Karpas-422 (cell line): ENCODE data around the gene GLB1L3. TPM values are rescaled to one million over a fixed set of nuclear protein-coding genes. Genes with fewer than 3 reads are reported as not detected.

Experiments
- DNase-seq: peaks from one replicate; pipeline ENCODE4 v3.0.0-alpha.2; 2015
- H2AFZ ChIP-seq: fragments of 200-600 bp; sonication (generic); 2 replicates; pipeline ENCODE4 v1.6.1; 2014; ENCODE audit warnings: antibody characterized with exemption, low read length, mixed read lengths
- H3K27ac ChIP-seq: fragments of 200-600 bp; sonication (generic); 2 replicates; pipeline ENCODE4 v1.5.1; 2014; ENCODE audit warnings: mild to moderate bottlenecking, low read length, moderate library complexity
- H3K27me3 ChIP-seq: fragments of 200-600 bp; sonication (generic); 2 replicates; pipeline ENCODE4 v1.6.1; 2014; ENCODE audit warnings: low read length, mixed read lengths
- H3K36me3 ChIP-seq: fragments of 200-600 bp; sonication (generic); 2 replicates; pipeline ENCODE4 v1.6.1; 2014; ENCODE audit warnings: low read length, mixed read lengths; ENCODE audit not compliant: insufficient read depth
- H3K4me1 ChIP-seq: fragments of 200-600 bp; sonication (generic); 2 replicates; pipeline ENCODE4 v1.6.1; 2014; ENCODE audit warnings: mild to moderate bottlenecking, low read length, mixed read lengths
- H3K4me2 ChIP-seq: fragments of 200-600 bp; sonication (generic); 2 replicates; pipeline ENCODE4 v1.6.1; 2014; ENCODE audit warnings: low read length, low read depth, mild to moderate bottlenecking; ENCODE audit not compliant: poor library complexity, severe bottlenecking
- H3K4me3 ChIP-seq: fragments of 200-600 bp; sonication (generic); 2 replicates; pipeline ENCODE4 v1.5.1; 2014; ENCODE audit warnings: mild to moderate bottlenecking, antibody characterized with exemption, low read length, mixed read lengths
- H3K79me2 ChIP-seq: fragments of 200-600 bp; sonication (generic); 2 replicates; pipeline ENCODE4 v1.6.1; 2014; ENCODE audit warnings: mild to moderate bottlenecking, low read length, mixed read lengths
- H3K9ac ChIP-seq: fragments of 200-600 bp; sonication (generic); 2 replicates; pipeline ENCODE4 v1.6.0; 2014; ENCODE audit warnings: low read length
- H3K9me2 ChIP-seq: fragments of 200-600 bp; sonication (generic), shearing (Covaris generic); replicated peaks from 2 replicates; pipeline ENCODE4 v1.6.0; 2014; ENCODE audit warnings: mild to moderate bottlenecking, low read length, moderate library complexity; ENCODE audit not compliant: insufficient read depth
- H3K9me3 ChIP-seq: fragments of 300-700, 200-600 bp; sonication (generic); 2 replicates; pipeline ENCODE4 v1.6.1; 2014; ENCODE audit warnings: low read length, mixed read lengths
- H4K20me1 ChIP-seq: fragments of 200-600 bp; sonication (generic); 2 replicates; pipeline ENCODE4 v1.6.1; 2014; ENCODE audit warnings: mild to moderate bottlenecking, antibody characterized with exemption, low read length, low read depth; ENCODE audit not compliant: insufficient read depth
- total RNA-seq: library from RNA; depleted of rRNA; stranded (reverse); fragments of >200 nt; shearing (Covaris generic); gene quantifications from 2 replicates; pipeline ENCODE4 v1.2.3, GENCODE V29; 2014; ENCODE audit warnings: low replicate concordance

Gene GLB1L3
- total RNA-seq, 1 experiment from 2014 or later: not detected

DNA sequence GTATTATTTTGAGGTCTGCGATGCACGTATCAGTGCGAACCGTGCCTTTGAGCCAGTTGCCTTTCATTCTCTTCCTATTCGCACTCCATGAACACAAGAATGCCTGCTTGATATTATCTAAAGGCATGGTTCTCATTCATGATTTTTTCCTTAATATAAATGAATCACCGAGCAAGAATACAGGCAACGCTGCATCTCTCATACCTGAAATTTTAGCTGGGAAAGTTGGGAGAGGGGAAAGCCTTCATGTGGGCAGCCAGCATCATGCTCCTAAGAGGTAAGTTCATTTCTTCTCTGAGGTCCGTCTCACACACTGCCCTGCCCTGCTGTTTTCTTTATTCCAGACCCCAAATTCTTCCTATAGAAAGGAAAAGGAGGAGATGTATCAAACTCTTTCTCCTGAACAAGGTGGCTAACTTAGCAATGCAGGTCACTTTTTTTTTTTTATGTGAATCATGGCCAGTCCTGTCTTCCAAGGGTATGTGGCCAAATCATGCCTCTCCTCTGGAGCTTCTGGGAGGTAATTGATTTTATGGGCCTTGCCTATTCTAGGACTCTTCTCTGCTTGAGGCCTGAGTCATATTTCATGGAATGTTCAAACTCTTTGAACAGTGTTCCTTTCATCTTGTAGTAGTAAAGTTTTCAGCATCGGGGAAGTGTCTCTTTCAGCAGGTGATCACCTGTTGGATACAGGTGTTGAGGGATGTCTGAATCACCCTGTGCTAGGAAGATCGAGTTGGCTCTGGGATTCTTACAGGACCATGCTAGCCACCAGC lies 58.8 kb downstream of the GLB1L3 start:
- no peaks in the 10 kb centered on the region for H3K9me2 ChIP-seq
- H3K4me2 ChIP-seq: no peak overlapping the region
- H3K27me3 ChIP-seq: no peaks in the 10 kb centered on the region
- H3K36me3 ChIP-seq: no peaks in the 10 kb centered on the region
- no peaks in the 10 kb centered on the region for H3K9me3 ChIP-seq
- DNase-seq: no peak
- no peaks in the 10 kb centered on the region for H4K20me1 ChIP-seq
- H3K9ac ChIP-seq: no peak overlapping the region
- H3K4me1 ChIP-seq: no peaks in the 10 kb centered on the region
- no peak overlapping the region for H2AFZ ChIP-seq
- no peak overlapping the region for H3K4me3 ChIP-seq
- no peak overlapping the region for H3K27ac ChIP-seq
- H3K79me2 ChIP-seq: no peaks in the 10 kb centered on the region

DNA sequence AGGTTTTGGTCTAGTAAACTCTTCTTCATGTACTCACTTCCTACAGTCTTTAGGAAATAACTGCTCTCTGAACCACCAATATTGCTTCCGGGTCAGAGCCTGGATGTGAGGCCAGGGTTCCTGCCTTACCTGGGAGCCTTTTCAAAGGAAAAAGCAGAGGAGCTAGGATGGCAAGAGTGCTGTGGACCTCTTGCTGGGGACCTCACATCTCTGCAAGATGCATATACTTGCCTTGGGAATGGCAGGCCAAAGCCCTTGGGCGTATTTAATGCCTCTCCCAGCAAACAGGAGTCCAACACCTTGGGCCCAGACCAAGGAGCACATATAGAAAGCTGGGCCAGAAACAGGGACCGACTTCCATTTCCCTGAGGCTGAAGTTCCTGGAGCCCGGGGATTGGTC lies 60.9 kb downstream of the GLB1L3 start:
- no peaks in the 10 kb centered on the region for H3K79me2 ChIP-seq
- no peak overlapping the region for H3K4me2 ChIP-seq
- H3K27ac ChIP-seq: no peak overlapping the region
- H3K4me1 ChIP-seq: no peaks in the 10 kb centered on the region
- H3K27me3 ChIP-seq: no peaks in the 10 kb centered on the region
- no peak overlapping the region for H3K9ac ChIP-seq
- H3K9me2 ChIP-seq: no peaks in the 10 kb centered on the region
- no peak overlapping the region for H3K4me3 ChIP-seq
- no peaks in the 10 kb centered on the region for H3K9me3 ChIP-seq
- no peaks in the 10 kb centered on the region for H4K20me1 ChIP-seq
- no peak for DNase-seq
- no peak overlapping the region for H2AFZ ChIP-seq
- no peaks in the 10 kb centered on the region for H3K36me3 ChIP-seq

DNA sequence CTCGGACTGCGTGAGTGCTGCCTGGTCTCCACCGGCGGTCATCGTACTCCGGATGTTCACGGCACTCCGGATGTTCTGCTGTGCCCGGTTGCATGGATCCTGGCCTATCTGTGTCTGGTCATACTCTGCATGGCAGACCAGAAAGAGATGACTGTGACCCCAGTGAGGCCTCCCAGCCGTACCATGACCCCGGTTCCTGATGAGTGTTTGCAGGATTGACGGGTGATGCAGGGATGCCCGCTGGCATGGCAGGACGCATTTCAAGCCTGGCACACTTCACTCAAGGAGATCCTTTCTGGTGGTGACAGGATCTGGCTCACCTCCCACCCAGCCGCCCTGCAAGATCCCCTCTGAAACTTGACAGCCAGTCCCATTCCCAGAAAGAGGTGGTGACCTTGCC lies 61.9 kb downstream of the GLB1L3 start:
- no peaks in the 10 kb centered on the region for H3K4me1 ChIP-seq
- no peaks in the 10 kb centered on the region for H3K36me3 ChIP-seq
- no peak overlapping the region for H3K9ac ChIP-seq
- H4K20me1 ChIP-seq: no peaks in the 10 kb centered on the region
- H2AFZ ChIP-seq: no peak overlapping the region
- H3K79me2 ChIP-seq: no peaks in the 10 kb centered on the region
- DNase-seq: no peak
- H3K4me3 ChIP-seq: no peak overlapping the region
- no peak overlapping the region for H3K4me2 ChIP-seq
- H3K9me3 ChIP-seq: no peaks in the 10 kb centered on the region
- no peaks in the 10 kb centered on the region for H3K27me3 ChIP-seq
- no peak overlapping the region for H3K27ac ChIP-seq
- H3K9me2 ChIP-seq: no peaks in the 10 kb centered on the region

DNA sequence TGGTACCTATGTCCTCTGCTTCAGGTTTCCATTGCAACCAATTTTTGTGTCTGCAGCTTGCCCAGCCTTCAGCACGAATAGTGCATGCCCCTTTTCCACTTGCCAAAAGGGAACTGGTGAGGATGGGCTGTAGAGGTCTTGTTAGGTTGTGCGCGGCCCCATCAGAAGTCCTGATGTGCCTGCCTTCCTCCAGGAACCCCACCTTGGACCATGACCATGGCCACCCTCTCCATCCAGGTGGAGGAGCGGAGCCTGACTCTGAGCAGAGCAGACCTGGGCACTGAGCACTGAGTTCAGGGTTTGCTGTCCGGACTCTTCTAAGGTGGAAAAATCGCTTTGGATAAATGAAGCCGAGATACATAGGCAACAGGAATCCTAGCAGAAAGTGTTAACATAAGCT lies 62.5 kb downstream of the GLB1L3 start:
- no peaks in the 10 kb centered on the region for H3K36me3 ChIP-seq
- no peaks in the 10 kb centered on the region for H3K79me2 ChIP-seq
- no peaks in the 10 kb centered on the region for H3K9me2 ChIP-seq
- no peaks in the 10 kb centered on the region for H3K9me3 ChIP-seq
- no peaks in the 10 kb centered on the region for H3K27me3 ChIP-seq
- no peak overlapping the region for H3K4me2 ChIP-seq
- no peaks in the 10 kb centered on the region for H3K4me1 ChIP-seq
- H3K4me3 ChIP-seq: no peak overlapping the region
- no peak for DNase-seq
- no peak overlapping the region for H3K9ac ChIP-seq
- H3K27ac ChIP-seq: no peak overlapping the region
- no peak overlapping the region for H2AFZ ChIP-seq
- no peaks in the 10 kb centered on the region for H4K20me1 ChIP-seq

DNA sequence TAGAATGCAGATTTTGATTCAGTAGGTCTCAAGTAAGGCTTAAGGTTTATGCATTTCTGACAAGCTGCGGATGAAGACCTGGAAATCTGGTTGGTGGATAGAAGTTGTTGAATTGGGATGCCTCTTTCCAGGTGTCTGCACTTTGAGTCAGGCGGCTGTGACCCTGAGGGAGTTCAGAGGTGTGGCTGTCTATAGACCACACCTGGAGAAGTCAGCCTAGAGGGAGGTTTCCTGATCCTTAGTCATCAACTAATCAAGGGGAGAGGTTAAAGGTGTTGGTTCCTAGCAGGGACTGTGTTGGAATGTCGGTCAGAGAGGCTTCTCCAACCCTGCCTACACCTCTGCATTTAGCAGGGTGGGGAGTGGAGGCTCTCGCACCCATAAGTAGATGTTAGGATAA lies 63.6 kb downstream of the GLB1L3 start:
- Histone ChIP-seq H3K9ac (no peak overlapping the region), H3K4me1 (no peaks in the 10 kb centered on the region), H3K79me2 (no peaks in the 10 kb centered on the region), H3K9me2 (no peaks in the 10 kb centered on the region), H3K36me3 (no peaks in the 10 kb centered on the region), H2AFZ (no peak overlapping the region), H4K20me1 (no peaks in the 10 kb centered on the region), H3K9me3 (no peaks in the 10 kb centered on the region), H3K27ac (no peak overlapping the region), H3K27me3 (no peaks in the 10 kb centered on the region), H3K4me3 (no peak overlapping the region), H3K4me2 (no peak overlapping the region)
- DNase-seq: no peak

DNA sequence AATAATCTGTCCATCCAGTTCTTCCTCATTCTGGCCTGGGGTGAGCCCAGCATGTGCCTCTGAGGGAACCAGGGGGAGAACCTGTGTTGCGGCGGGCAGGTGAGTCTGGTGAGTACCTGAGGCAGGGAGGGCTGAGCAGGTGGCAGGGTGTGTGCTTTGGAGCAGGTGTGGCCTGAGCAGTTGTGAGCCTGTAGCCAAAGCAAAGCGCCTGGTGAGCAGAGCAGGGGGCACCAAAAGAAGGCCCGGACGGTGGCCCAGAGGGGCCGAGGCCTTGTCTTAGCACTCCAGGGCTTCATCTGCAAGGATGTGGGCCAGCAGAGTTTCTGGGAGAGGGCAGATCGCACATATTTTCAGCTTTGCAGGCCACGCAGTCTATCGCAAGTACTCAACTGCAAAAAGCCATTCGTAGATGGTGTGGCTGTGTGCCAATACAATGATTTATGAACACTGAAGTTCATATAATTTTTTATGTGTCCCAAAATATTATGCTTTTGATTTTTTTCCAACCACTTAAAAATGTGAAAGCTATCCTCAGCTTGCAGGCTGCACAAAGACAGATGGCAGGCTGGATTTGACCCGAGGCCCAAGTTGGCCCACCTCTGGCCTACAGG lies 64.3 kb downstream of the GLB1L3 start:
- Histone ChIP-seq H3K9ac (no peak overlapping the region), H3K79me2 (no peaks in the 10 kb centered on the region), H3K4me1 (no peaks in the 10 kb centered on the region), H3K27me3 (no peaks in the 10 kb centered on the region), H3K36me3 (no peaks in the 10 kb centered on the region), H3K4me2 (no peak overlapping the region), H3K27ac (no peak overlapping the region), H3K9me3 (no peaks in the 10 kb centered on the region), H3K4me3 (no peak overlapping the region), H4K20me1 (no peaks in the 10 kb centered on the region), H3K9me2 (no peaks in the 10 kb centered on the region), H2AFZ (no peak overlapping the region)
- DNase-seq: no peak

DNA sequence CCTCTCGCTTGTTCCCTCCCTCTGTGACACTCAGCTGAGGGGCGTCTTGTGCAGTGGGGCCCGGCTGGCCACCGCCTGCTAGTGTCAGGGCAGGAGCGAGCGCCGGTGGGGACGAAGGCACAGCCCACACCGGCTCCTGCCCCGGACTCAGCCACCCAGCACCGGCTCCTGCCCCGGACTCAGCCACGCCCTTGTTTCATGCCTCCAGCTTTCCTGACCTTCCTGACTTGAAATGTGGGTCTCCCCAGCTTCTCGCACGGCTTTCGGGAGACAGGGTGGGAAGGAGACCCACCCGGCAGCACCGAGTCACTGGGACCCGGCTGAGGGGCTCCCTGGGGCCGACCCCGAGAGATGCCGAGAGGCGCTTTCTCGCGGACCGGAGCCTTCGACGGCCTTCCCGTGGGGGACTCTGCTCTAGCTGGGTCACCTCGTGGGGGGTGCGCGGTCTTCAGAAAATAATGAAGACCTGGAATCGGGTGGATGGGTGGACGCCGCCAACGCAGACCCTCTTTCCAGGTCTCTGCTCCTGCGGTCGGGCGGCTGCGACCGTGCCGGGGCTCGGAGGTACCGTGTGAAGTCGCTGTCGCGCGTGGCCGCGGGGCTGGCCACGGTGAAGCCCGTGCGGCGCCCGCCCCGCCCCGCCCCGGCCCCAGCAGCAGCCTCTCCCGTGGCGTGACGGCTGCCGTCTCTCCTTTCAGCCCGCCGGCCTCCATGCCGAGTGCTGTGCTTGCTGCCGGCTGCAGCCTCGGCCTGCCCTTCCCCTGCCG lies 65.8 kb downstream of the GLB1L3 start:
- Histone ChIP-seq H2AFZ (no peak overlapping the region), H3K4me3 (no peak overlapping the region), H3K79me2 (no peaks in the 10 kb centered on the region), H3K4me2 (no peak overlapping the region), H3K27ac (no peak overlapping the region), H3K27me3 (no peaks in the 10 kb centered on the region), H3K9me2 (no peaks in the 10 kb centered on the region), H3K4me1 (no peaks in the 10 kb centered on the region), H4K20me1 (no peaks in the 10 kb centered on the region), H3K9me3 (no peaks in the 10 kb centered on the region), H3K36me3 (no peaks in the 10 kb centered on the region), H3K9ac (no peak overlapping the region)
- no peak for DNase-seq

DNA sequence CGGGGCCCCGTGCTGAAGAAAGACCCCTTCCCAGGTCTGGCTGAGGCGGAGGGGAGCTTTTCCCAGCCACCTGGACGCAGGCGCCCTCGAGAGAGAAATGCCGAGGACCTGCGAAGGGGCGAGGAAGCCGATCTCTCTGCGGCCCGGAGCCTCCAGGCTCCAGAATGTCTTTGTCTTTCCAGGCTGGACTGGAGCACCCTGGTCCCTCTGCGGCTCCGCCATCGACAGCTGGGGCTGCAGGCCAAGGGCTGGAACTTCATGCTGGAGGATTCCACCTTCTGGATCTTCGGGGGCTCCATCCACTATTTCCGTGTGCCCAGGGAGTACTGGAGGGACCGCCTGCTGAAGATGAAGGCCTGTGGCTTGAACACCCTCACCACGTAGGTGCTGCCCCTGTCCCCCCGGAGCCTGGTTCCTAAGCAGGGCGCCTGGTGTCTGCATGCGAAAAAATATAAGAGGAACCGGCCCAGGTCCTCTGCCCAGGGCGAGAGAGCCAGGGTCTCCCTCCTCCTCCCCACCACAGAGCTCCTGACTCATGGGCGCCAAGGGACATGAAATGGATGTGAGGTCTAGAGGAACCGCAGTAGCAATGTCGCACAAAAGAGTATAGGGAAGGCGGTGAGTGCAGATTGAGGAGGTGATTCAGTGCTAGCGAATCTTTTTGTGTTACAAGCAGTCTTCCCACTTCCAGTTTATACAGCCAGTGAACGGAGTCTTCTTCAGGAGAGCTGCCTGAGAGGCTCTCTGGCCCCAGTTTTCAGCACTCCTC lies 66.6 kb downstream of the GLB1L3 start:
- Histone ChIP-seq H2AFZ (no peak overlapping the region), H3K4me3 (no peak overlapping the region), H3K27me3 (no peaks in the 10 kb centered on the region), H3K36me3 (no peaks in the 10 kb centered on the region), H3K27ac (no peak overlapping the region), H3K9me3 (no peaks in the 10 kb centered on the region), H3K79me2 (no peaks in the 10 kb centered on the region), H3K9me2 (no peaks in the 10 kb centered on the region), H3K4me1 (no peaks in the 10 kb centered on the region), H4K20me1 (no peaks in the 10 kb centered on the region), H3K4me2 (no peak overlapping the region), H3K9ac (no peak overlapping the region)
- DNase-seq: no peak
